GM23338 (cell line): Measurements from ENCODE around the gene PTAR1. TPM values are rescaled to one million over a fixed set of nuclear protein-coding genes. Genes with fewer than 3 reads are reported as not detected.

Experiments
- ATAC-seq: fragments of 200-7000 bp; cut with Tn5 transposase; 3 replicates; pipeline ENCODE4 v1.9.1; 2020
- DNase-seq: peaks from one replicate; pipeline ENCODE4 v3.0.0-alpha.2; 2015; ENCODE audit warnings: low spot score
- H2AFZ ChIP-seq: fragments of 200-600 bp; sonication (generic); 2 replicates; pipeline ENCODE4 v1.8.0; 2016; ENCODE audit warnings: antibody characterized with exemption, mild to moderate bottlenecking, moderate library complexity
- H3F3A ChIP-seq: fragments of 200-600 bp; sonication (generic); replicated peaks from 2 replicates; pipeline ENCODE4 v1.8.0; 2017; ENCODE audit warnings: antibody characterized with exemption, mixed run types, low read depth
- H3K27ac ChIP-seq: fragments of 200-600 bp; sonication (generic); 2 replicates; pipeline ENCODE4 v1.6.1; 2016; ENCODE audit warnings: low read depth
- H3K27me3 ChIP-seq: fragments of 200-600 bp; sonication (generic); 2 replicates; pipeline ENCODE4 v1.8.0; 2016; ENCODE audit warnings: mild to moderate bottlenecking, mixed run types, moderate library complexity; ENCODE audit not compliant: insufficient read depth
- H3K36me3 ChIP-seq: fragments of 200-600 bp; sonication (generic); 2 replicates; pipeline ENCODE4 v1.8.0; 2016; ENCODE audit warnings: mild to moderate bottlenecking; ENCODE audit not compliant: insufficient read depth
- H3K4me1 ChIP-seq: fragments of 200-600 bp; sonication (generic); 2 replicates; pipeline ENCODE4 v1.8.0; 2016; ENCODE audit warnings: mild to moderate bottlenecking, moderate library complexity; ENCODE audit not compliant: insufficient read depth
- H3K4me2 ChIP-seq: fragments of 200-600 bp; sonication (generic); 2 replicates; pipeline ENCODE4 v1.7.1; 2017; ENCODE audit warnings: mixed run types
- H3K4me3 ChIP-seq: fragments of 200-600 bp; sonication (generic); 2 replicates; pipeline ENCODE4 v1.6.1; 2016; ENCODE audit warnings: mixed run types
- H3K79me2 ChIP-seq: fragments of 200-600 bp; sonication (generic); replicated peaks from 2 replicates; pipeline ENCODE4 v1.8.0; 2017; ENCODE audit warnings: mild to moderate bottlenecking; ENCODE audit not compliant: insufficient read depth
- H3K9me2 ChIP-seq: fragments of 200-600 bp; sonication (generic); 2 replicates; pipeline ENCODE4 v1.8.0; 2017; ENCODE audit not compliant: insufficient read depth
- H4K20me1 ChIP-seq: fragments of 200-600 bp; sonication (generic); replicated peaks from 2 replicates; pipeline ENCODE4 v1.8.0; 2017; ENCODE audit warnings: mild to moderate bottlenecking; ENCODE audit not compliant: insufficient read depth
- H3K27ac Mint-ChIP-seq: 2 replicates; pipeline ENCODE4 v1.8.0; 2020; ENCODE audit warnings: inconsistent platforms, mild to moderate bottlenecking, moderate library complexity, mixed read lengths
- H3K27me3 Mint-ChIP-seq: 3 replicates; pipeline ENCODE4 v1.8.0; 2022; ENCODE audit warnings: low read depth, mild to moderate bottlenecking, moderate library complexity, mixed read lengths, inconsistent platforms; ENCODE audit not compliant: insufficient read depth, poor library complexity
- H3K36me3 Mint-ChIP-seq: 3 replicates; pipeline ENCODE4 v1.8.0; 2021; ENCODE audit warnings: low read depth, mild to moderate bottlenecking, inconsistent platforms, moderate library complexity, mixed read lengths
- H3K4me1 Mint-ChIP-seq: 3 replicates; pipeline ENCODE4 v1.8.0; 2020; ENCODE audit warnings: mild to moderate bottlenecking, inconsistent platforms, mixed read lengths
- H3K4me3 Mint-ChIP-seq: 3 replicates; pipeline ENCODE4 v1.8.0; 2021; ENCODE audit warnings: moderate library complexity, mild to moderate bottlenecking, inconsistent platforms, mixed read lengths
- H3K9me3 Mint-ChIP-seq: 3 replicates; pipeline ENCODE4 v1.8.0; 2020; ENCODE audit warnings: moderate library complexity, mild to moderate bottlenecking, inconsistent platforms, mixed read lengths
- CREB1 ChIP-seq: fragments of 250-450 bp; sonication (Bioruptor Pico); IDR thresholded peaks from 2 replicates; pipeline ENCODE4 v1.5.0; 2020; ENCODE audit warnings: low read depth, mild to moderate bottlenecking, moderate library complexity
- EZH2 ChIP-seq: fragments of 200-600 bp; sonication (generic); IDR thresholded peaks from one replicate; pipeline ENCODE4 v1.8.0; 2017; ENCODE audit warnings: antibody characterized with exemption, mild to moderate bottlenecking, low read depth; ENCODE audit not compliant: unreplicated experiment
- POLR2AphosphoS5 ChIP-seq: IDR thresholded peaks from 2 replicates; pipeline ENCODE4 v1.6.1; 2016; ENCODE audit warnings: antibody characterized with exemption, low read depth
- STAT1 ChIP-seq: IDR thresholded peaks from one replicate; pipeline ENCODE4 v1.6.1; 2016; ENCODE audit warnings: antibody characterized with exemption; ENCODE audit not compliant: unreplicated experiment
- polyA plus RNA-seq: library from polyadenylated mRNA; unstranded; fragments of >200 nt; fragmentation: Nextera tagmentation; extraction: Ambion mirVana; gene quantifications from 2 replicates; pipeline ENCODE4 v1.2.1, GENCODE V29; 2016
- total RNA-seq: library from RNA; depleted of rRNA; stranded (reverse); fragments of >200 nt; shearing (Covaris generic); gene quantifications from 2 replicates; pipeline ENCODE4 v1.2.3, GENCODE V29; 2014
- TF ChIP-seq, protein P1 (sequence below): fragments of 250-450 bp; sonication (Bioruptor Pico); IDR thresholded peaks from 2 replicates; pipeline ENCODE4 v1.5.0; 2020; ENCODE audit warnings: mild to moderate bottlenecking, moderate library complexity

The PTAR1 gene
- total and polyA plus RNA-seq, 2 experiments from 2014 or later: 35.2 to 219 TPM

DNA sequence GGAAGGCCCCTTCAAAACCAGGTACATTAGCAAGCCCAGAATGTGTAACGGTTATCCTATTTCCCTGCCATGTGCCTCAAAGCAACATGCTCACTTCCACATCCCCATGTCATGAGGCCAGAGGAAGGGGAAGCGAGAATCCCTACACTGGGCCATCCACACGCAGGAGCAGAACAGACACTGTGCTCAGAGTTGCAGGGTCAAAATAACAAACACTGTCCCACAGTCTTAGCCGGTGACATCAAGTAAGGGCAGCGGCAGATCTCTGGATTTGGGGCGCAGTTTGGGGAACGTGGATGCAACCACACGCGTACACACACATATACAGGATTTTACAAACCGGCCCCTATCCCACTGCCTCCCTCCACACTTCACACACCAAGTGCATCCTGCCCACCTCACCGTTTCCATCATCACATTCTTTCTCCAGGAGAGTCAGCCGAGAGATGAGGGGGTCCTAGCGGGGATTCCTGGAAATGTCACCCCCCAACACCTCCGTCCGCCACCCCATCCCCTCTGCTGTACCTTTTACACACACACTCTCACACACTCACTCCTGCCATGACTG, 88.4 kb downstream of the PTAR1 start:
- H3K4me3 ChIP-seq: peak overlapping the region; percentile 81
- DNase-seq: no peak
- H3K27ac ChIP-seq: no peak overlapping the region
- peaks cover 9% of the 10 kb centered on the region for H3K4me1 ChIP-seq
- H3K36me3 ChIP-seq: no peaks in the 10 kb centered on the region
- H3F3A ChIP-seq: peaks cover 8% of the 10 kb centered on the region; the same call in 1 of the 2 replicates
- peaks cover 35% of the 10 kb centered on the region for H3K27me3 ChIP-seq
- Mint-ChIP-seq H3K27ac (no peak overlapping the region), H3K36me3 (no peaks in the 10 kb centered on the region; the same call in 2 of the 3 replicates), H3K9me3 (no peaks in the 10 kb centered on the region), H3K4me1 (peaks cover 12% of the 10 kb centered on the region; the same call in 2 of the 3 replicates), H3K27me3 (peaks cover 25% of the 10 kb centered on the region), H3K4me3 (peak overlapping the region; percentile 67)
- peak overlapping the region; percentile 91; the same call in 1 of the 2 replicates for H2AFZ ChIP-seq
- H3K9me2 ChIP-seq: no peaks in the 10 kb centered on the region
- no peaks in the 10 kb centered on the region for H4K20me1 ChIP-seq
- no peak for ATAC-seq
- TF ChIP-seq EZH2: peak; percentile 26
- no peak for TF ChIP-seq STAT1
- H3K4me2 ChIP-seq: peak overlapping the region; percentile 92
- no peaks in the 10 kb centered on the region for H3K79me2 ChIP-seq

DNA sequence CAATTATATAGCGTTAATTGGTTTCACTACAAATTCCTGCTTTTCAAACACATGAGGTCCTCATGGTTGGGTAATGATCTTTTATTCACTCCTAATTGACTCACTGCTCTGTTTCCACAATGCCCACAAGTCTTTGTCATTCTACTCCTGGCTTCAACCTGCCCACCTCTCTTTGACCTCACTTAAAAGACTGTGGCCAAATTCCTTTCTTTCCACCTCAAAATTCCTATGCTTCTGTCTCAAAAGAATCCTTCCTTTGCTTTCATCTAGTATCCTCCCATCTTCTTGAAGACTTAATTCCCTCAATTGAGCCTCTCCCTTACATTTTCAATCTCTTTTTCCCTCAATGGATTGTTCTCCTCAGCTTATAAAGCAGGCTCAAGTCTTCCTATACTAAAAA, 92.5 kb downstream of the PTAR1 start:
- no peaks in the 10 kb centered on the region for H3K9me2 ChIP-seq
- ATAC-seq: peak; percentile 22
- Mint-ChIP-seq H3K4me1 (peaks cover 7% of the 10 kb centered on the region; the same call in 2 of the 3 replicates), H3K36me3 (no peaks in the 10 kb centered on the region), H3K4me3 (no peak overlapping the region), H3K27me3 (peaks cover 12% of the 10 kb centered on the region), H3K27ac (no peak overlapping the region), H3K9me3 (no peaks in the 10 kb centered on the region)
- peaks cover 10% of the 10 kb centered on the region; the same call in 1 of the 2 replicates for H3K4me1 ChIP-seq
- H3K36me3 ChIP-seq: no peaks in the 10 kb centered on the region
- DNase-seq: peak; percentile 63
- no peak overlapping the region for H2AFZ ChIP-seq
- H3K4me2 ChIP-seq: 0 out of 2 replicates have a peak overlapping the region, but pooled peaks have one; percentile 6
- no peak overlapping the region for H3K4me3 ChIP-seq
- TF ChIP-seq, protein P1, sequence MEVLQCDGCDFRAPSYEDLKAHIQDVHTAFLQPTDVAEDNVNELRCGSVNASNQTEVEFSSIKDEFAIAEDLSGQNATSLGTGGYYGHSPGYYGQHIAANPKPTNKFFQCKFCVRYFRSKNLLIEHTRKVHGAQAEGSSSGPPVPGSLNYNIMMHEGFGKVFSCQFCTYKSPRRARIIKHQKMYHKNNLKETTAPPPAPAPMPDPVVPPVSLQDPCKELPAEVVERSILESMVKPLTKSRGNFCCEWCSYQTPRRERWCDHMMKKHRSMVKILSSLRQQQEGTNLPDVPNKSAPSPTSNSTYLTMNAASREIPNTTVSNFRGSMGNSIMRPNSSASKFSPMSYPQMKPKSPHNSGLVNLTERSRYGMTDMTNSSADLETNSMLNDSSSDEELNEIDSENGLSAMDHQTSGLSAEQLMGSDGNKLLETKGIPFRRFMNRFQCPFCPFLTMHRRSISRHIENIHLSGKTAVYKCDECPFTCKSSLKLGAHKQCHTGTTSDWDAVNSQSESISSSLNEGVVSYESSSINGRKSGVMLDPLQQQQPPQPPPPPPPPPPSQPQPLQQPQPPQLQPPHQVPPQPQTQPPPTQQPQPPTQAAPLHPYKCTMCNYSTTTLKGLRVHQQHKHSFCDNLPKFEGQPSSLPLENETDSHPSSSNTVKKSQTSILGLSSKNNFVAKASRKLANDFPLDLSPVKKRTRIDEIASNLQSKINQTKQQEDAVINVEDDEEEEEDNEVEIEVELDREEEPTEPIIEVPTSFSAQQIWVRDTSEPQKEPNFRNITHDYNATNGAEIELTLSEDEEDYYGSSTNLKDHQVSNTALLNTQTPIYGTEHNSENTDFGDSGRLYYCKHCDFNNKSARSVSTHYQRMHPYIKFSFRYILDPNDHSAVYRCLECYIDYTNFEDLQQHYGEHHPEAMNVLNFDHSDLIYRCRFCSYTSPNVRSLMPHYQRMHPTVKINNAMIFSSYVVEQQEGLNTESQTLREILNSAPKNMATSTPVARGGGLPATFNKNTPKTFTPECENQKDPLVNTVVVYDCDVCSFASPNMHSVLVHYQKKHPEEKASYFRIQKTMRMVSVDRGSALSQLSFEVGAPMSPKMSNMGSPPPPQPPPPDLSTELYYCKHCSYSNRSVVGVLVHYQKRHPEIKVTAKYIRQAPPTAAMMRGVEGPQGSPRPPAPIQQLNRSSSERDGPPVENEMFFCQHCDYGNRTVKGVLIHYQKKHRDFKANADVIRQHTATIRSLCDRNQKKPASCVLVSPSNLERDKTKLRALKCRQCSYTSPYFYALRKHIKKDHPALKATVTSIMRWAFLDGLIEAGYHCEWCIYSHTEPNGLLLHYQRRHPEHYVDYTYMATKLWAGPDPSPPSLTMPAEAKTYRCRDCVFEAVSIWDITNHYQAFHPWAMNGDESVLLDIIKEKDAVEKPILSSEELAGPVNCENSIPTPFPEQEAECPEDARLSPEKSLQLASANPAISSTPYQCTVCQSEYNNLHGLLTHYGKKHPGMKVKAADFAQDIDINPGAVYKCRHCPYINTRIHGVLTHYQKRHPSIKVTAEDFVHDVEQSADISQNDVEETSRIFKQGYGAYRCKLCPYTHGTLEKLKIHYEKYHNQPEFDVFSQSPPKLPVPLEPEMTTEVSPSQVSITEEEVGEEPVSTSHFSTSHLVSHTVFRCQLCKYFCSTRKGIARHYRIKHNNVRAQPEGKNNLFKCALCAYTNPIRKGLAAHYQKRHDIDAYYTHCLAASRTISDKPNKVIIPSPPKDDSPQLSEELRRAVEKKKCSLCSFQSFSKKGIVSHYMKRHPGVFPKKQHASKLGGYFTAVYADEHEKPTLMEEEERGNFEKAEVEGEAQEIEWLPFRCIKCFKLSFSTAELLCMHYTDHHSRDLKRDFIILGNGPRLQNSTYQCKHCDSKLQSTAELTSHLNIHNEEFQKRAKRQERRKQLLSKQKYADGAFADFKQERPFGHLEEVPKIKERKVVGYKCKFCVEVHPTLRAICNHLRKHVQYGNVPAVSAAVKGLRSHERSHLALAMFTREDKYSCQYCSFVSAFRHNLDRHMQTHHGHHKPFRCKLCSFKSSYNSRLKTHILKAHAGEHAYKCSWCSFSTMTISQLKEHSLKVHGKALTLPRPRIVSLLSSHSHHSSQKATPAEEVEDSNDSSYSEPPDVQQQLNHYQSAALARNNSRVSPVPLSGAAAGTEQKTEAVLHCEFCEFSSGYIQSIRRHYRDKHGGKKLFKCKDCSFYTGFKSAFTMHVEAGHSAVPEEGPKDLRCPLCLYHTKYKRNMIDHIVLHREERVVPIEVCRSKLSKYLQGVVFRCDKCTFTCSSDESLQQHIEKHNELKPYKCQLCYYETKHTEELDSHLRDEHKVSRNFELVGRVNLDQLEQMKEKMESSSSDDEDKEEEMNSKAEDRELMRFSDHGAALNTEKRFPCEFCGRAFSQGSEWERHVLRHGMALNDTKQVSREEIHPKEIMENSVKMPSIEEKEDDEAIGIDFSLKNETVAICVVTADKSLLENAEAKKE (CRISPR knock-in tag): peak; percentile 72; the same call in 1 of the 2 replicates
- no peak for TF ChIP-seq CREB1 (CRISPR knock-in tag)
- TF ChIP-seq STAT1: no peak
- TF ChIP-seq POLR2AphosphoS5: no peak
- H3K27me3 ChIP-seq: peaks cover 30% of the 10 kb centered on the region
- no peaks in the 10 kb centered on the region for H3F3A ChIP-seq
- H3K79me2 ChIP-seq: no peaks in the 10 kb centered on the region
- no peak overlapping the region for H3K27ac ChIP-seq
- no peaks in the 10 kb centered on the region for H4K20me1 ChIP-seq
